Muscle of leg (tissue), 11 donors: ENCODE results near the gene PSENEN. TPM values are rescaled to one million over a fixed set of nuclear protein-coding genes. Genes with fewer than 3 reads are reported as not detected.

ENCODE experiments used
- DNase-seq: peaks from one replicate; pipeline ENCODE4 v3.0.0; 2013
- H3K27ac ChIP-seq: one replicate; pipeline ENCODE4 v1.5.1; 2013; ENCODE audit warnings: mild to moderate bottlenecking, low read length, control low read depth
- H3K27me3 ChIP-seq: one replicate; pipeline ENCODE4 v1.6.1; 2013; ENCODE audit warnings: low read length; ENCODE audit not compliant: control insufficient read depth, insufficient read depth
- H3K36me3 ChIP-seq: one replicate; pipeline ENCODE4 v1.6.1; 2013; ENCODE audit warnings: low read length; ENCODE audit not compliant: control insufficient read depth, insufficient read depth
- H3K4me1 ChIP-seq: one replicate; pipeline ENCODE4 v1.6.1; 2013; ENCODE audit warnings: low read length; ENCODE audit not compliant: control insufficient read depth, insufficient read depth
- H3K4me3 ChIP-seq: one replicate; pipeline ENCODE4 v1.5.1; 2013; ENCODE audit warnings: low read length, control low read depth
- H3K9me3 ChIP-seq: replicated peaks from 2 replicates; pipeline ENCODE4 v1.6.1; 2013; ENCODE audit warnings: low read depth, low read length; ENCODE audit not compliant: control insufficient read depth
- WGBS: methylation state at CpG from one replicate; pipeline ENCODE4 v1.1.5; 2013; ENCODE audit warnings: missing lambda C conversion rate; ENCODE audit not compliant: insufficient coverage; 5-methylcytosine and 5-hydroxymethylcytosine counted together
- polyA plus RNA-seq, 8 donors: library from polyadenylated mRNA; unstranded; fragments of 120-200 nt; gene quantifications; one replicate each; pipeline versions ENCODE4 v1.2.1 to v1.2.3, GENCODE V29; 2013; ENCODE audit warnings: inconsistent platforms in 1 of 8, low replicate concordance in 1 of 8; ENCODE audit not compliant: insufficient read length in 8 of 8, insufficient read depth in 1 of 8
- total RNA-seq: library from RNA; stranded (reverse); fragments of 120-200 nt; gene quantifications from one replicate; pipeline ENCODE4 v1.2.4, GENCODE V29; 2013

The PSENEN gene
- total and polyA plus RNA-seq, 9 donors: 34.1 to 45.1 (median 37.1) TPM

DNA sequence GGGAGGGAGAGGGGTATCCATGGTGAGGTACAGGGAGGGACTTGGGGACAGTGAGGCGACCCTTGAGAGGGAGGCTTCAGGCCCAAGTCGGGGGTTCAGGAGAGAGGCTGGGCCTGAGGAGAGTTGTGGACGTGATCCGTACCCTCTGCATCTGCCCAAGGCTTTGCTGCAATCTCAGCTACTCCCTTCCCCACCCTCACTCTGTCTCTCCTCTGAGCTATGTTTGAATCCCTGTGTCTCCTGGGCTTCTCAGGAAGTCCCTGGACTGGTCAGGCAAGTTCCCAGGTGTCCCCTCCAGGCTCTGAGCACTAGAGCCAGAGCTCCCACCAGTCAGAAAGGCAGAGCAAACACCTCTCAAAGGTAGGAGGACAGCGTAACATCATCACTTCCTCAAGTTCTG, 4.7 kb downstream of the PSENEN start:
- DNase-seq: no peak
- Histone ChIP-seq H3K36me3 (peaks cover 36% of the 10 kb centered on the region), H3K4me3 (no peak overlapping the region), H3K9me3 (no peaks in the 10 kb centered on the region), H3K27me3 (no peaks in the 10 kb centered on the region), H3K4me1 (peaks cover 38% of the 10 kb centered on the region), H3K27ac (no peak overlapping the region)
- 100% methylated on average over 2 of the region's 5 CpGs for WGBS

DNA sequence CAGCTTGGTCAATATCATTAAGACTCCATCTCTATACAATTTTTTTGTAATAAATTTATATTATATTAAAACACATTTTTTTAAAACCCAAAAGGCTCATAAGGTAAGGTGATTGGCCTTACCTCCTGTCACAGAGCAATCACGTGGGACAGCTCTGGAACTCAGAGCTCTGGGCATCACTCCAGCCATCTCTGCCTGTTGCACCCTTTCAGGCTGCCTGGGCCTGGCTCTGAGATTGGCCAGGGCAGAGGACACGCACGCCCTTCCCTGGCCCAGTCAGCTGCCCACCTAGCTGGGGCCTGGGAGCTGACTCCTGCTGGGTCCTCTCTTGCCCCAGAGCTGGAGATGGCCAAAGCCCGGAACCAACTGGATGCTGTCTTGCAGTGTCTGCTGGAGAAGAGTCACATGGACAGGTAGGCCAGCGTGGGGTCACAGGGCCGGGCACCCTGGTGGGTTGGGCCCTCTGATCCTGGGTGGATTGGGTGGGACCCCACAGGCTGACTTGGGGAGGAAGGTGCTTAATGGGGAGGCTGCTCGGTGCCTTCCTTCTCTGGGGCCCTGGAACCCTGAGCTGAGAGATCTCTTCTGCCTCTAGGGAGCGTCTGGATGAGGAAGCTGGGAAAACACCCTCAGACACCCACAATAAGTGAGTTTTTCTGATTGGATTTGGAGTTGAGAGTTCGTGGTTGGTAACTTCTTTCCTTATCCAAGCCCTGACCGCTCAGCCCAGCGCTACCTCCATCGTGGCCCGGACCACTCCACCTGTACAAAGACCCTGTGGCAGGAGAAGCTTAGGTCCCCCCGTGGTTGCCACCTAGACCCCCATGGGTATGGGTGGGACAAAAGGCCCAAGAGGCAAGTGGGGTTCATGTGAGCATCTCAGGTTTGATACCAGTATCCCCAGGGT, 6.6 kb downstream of the PSENEN start:
- H3K27me3 ChIP-seq: no peaks in the 10 kb centered on the region
- peaks cover 36% of the 10 kb centered on the region for H3K36me3 ChIP-seq
- peaks cover 46% of the 10 kb centered on the region for H3K4me1 ChIP-seq
- H3K27ac ChIP-seq: no peak overlapping the region
- no peak overlapping the region for H3K4me3 ChIP-seq
- WGBS: 83% methylated on average over 7 of the region's 14 CpGs
- no peaks in the 10 kb centered on the region for H3K9me3 ChIP-seq
- no peak for DNase-seq

DNA sequence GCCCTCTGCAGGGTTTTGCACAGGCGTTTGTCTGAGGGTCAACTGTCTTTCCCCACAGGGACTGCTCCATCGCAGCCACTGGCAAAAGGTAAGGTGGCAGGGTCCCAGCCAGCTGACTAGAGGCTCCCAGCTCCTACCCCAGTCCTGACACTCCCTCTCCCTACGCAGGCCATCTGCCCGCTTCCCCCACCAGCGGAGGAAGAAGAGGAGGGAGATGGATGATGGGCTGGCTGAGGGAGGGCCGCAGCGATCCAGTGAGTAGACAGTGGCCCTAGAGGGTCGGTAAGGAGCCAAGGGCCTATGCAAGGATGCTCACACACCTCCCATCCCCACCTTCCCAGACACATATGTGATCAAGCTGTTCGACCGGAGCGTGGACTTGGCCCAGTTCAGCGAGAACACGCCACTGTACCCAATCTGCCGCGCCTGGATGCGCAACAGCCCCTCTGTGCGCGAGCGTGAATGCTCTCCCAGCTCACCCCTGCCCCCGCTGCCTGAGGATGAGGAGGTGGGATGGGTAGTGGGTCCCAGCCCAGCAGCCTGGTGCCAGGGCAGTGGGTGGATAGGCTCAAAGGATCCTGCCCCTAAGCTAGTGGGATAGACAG, 7.4 kb downstream of the PSENEN start:
- no peak overlapping the region for H3K27ac ChIP-seq

DNA sequence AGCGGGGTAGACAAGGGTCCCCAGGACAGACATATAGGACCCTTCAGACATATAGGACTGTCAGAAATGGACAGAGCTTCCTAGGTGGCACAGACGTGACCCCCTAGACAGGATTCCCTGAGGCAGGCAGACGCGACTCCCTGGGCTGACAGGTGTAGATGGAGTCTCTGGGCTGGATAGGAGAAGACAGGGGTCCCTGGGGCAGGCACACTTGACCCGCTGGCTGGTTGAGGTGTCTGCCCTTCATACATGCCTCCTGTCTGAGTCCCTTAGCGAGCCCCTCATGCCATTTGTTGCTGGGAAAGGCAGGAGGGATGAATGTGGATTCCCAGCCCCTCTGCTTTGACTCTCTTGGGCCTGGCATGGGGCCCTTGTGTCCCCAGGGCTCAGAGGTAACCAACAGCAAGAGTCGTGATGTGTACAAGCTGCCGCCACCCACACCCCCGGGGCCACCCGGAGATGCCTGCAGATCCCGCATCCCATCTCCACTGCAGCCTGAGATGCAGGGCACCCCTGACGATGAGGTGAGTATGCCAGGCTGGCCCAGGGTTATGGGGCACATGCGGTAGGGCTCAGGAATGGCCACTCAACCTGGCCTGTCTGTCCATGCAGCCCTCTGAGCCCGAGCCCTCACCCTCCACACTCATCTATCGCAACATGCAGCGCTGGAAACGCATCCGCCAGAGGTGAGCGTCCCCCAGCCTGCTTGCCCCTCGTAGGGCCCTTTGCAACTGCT, 8.4 kb downstream of the PSENEN start:
- H3K9me3 ChIP-seq: no peaks in the 10 kb centered on the region
- H3K27me3 ChIP-seq: no peaks in the 10 kb centered on the region
- no peak for DNase-seq
- no peak overlapping the region for H3K4me3 ChIP-seq
- peaks cover 50% of the 10 kb centered on the region for H3K4me1 ChIP-seq
- peak overlapping the region; percentile 99 for H3K27ac ChIP-seq
- 88% methylated on average over 16 of the region's 20 CpGs for WGBS
- peaks cover 36% of the 10 kb centered on the region for H3K36me3 ChIP-seq

More for the DNA sequence above, 7.4 kb downstream of the PSENEN start:
- Histone ChIP-seq H3K27me3 (no peaks in the 10 kb centered on the region), H3K4me3 (no peak overlapping the region), H3K9me3 (no peaks in the 10 kb centered on the region), H3K4me1 (peaks cover 49% of the 10 kb centered on the region), H3K36me3 (peaks cover 36% of the 10 kb centered on the region)
- WGBS: 90% methylated on average over 8 of the region's 20 CpGs
- no peak for DNase-seq

DNA sequence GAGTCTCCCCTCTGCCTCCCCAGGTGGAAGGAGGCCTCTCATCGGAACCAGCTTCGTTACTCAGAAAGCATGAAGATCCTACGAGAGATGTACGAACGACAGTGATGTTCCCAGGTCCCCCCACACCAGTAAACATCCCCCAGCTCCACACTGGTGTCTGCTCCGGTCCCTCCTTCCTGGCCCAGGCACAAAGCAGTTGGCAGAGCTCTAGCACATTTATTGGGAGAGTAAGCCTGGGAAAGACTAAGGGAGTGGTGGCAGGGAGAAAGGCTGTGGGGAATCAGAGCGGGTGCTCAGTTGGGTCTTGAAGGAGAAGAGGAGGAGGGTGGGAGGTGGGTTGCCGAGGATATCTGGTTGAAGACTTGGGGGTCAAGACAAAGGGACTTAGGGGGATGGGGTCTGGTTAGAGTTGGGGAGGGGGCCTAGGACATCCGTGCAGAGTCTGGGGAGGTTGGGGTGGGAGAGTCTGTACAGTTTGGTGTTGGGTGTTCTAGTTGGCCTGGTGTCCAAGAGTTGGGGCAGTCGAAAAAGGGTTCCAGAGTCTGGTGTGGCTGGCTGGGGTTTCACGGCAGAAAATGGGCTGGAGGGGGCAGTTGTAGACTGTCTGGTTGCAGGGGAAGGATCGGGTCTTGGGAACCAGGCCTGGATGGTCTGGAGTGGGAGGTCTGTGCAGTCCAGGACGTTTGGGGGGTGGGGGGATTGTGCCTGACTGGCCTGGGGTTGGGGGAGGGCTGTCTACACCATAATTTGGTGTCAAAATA, 9.1 kb downstream of the PSENEN start:
- Histone ChIP-seq H3K4me1 (peaks cover 50% of the 10 kb centered on the region), H3K4me3 (peak overlapping the region; percentile 99), H3K36me3 (peaks cover 37% of the 10 kb centered on the region), H3K27me3 (no peaks in the 10 kb centered on the region), H3K27ac (peak overlapping the region; percentile 99), H3K9me3 (no peaks in the 10 kb centered on the region)
- WGBS: 62% methylated on average over 7 of the region's 13 CpGs
- DNase-seq: no peak

DNA sequence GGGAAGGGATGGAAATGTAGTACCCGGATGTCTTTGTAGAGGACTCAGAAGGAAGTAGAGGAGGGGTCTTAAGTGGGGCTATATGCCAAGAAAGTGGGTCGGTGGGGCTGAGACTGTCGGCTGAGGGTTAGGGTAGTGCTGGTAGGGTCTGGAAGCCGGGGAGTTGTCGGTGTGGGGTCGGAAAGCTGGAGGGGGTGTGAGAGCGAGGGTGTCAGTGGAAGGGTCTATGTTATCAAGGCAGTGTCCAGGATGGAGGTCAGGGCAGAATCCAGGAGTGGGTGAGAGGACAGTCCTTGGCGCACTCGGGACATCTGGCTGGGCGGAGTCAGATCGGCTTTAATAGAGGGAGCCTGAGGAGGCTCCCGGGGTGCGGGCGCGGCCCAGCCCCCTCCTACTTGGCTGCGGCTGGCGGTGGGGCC, 9.7 kb downstream of the PSENEN start:
- peaks cover 49% of the 10 kb centered on the region for H3K4me1 ChIP-seq
- WGBS: 28% methylated on average over 17 of the region's 17 CpGs
- H3K4me3 ChIP-seq: peak overlapping the region; percentile 99
- H3K27me3 ChIP-seq: no peaks in the 10 kb centered on the region
- no peaks in the 10 kb centered on the region for H3K9me3 ChIP-seq
- peaks cover 39% of the 10 kb centered on the region for H3K36me3 ChIP-seq
- H3K27ac ChIP-seq: peak overlapping the region; percentile 99
- no peak for DNase-seq

DNA sequence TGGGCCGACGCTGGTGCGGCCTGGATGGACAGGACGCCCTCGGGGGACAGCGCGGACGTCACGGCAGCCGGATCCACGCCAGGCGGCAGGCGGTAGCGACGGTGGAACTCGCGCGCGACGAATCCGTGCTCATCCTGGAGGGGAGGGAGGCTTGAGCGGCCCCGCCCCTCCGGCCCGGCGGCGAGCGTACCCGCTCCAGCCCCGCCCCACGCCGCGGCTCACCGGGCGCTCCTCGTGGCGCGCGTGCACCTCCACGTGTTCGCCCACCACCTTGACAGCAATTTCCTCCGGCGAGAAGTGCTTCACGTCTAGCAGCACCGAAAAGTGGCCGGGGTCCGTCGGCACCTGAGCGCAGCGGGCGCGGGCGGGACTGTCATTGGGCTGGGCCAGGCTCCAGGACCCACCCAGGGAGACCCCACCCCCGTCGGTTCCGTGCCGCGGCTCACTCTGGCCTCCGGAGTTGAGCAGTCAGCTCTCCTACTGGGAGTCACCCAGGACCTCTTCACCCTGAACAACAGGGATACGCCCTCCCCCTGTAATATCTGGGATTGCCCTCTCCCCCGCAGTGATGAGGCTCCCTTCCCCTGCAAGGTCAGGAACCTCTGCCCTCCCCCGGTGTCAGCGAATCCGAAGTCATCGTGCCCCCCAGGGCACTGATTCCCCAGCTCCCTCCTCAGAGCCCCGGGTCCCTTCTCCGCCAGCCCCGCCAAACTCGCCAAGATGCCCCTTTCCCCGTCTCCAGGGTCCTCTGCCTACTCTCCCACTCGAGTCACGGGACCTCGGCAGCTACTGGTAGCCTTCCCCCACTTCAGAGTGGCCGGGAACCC, 10.3 kb downstream of the PSENEN start:
- Histone ChIP-seq H3K27ac (peak overlapping the region; percentile 99), H3K4me3 (peak overlapping the region; percentile 99), H3K36me3 (peaks cover 45% of the 10 kb centered on the region), H3K4me1 (peaks cover 49% of the 10 kb centered on the region), H3K27me3 (no peaks in the 10 kb centered on the region), H3K9me3 (no peaks in the 10 kb centered on the region)
- 6% methylated on average over 68 of the region's 74 CpGs for WGBS
- peak; percentile 94 for DNase-seq

DNA sequence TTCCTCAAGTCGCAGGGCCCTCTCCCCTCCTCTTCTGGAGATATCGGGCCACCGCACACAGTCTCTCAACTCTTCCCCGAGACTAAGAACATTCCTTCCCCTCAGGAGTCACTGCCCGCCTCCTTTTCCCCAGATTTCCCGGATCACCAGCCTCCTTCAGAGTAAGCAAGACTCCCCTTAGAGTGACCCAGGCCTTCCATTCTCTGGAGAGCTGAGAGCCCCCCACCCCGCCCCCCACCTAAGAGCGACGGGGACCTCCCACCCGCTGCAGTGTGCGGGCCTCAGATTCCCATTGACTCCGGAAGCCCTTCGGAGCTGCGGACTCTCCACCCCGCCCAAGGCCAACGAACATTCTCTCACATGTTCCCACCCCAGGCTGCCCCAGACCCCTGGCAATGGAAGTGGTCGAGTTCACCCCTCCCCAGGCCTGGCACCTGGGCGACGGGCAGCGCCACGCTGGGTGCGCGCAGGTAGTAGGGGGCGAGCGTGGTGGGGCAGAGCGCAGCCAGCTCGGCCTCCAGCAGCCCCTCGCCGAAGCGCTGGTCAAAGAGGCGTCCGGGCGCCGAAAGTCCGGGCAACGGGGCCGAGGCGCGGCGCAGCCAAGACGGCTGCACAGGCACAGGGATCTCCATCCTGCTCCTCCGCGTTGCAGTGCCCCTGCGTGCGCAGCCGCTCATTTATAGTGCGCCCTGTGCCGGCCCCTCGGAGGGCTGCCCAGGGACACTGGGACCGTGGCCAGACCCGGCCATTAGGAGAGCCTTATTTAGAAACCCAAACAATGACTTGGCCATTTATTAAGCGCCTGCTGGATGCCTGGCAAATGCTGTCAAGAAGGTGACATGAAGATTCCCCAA, 11.2 kb downstream of the PSENEN start, which contains the start of gene HSPB6:
TSS of gene HSPB6 (minus strand) at position 653 of the 854 bp plus-strand sequence. CDS start at position 632, 21 bp downstream.
- H3K4me1 ChIP-seq: peaks cover 49% of the 10 kb centered on the region
- peak within 1 kb of the TSS; percentile 99 for H3K4me3 ChIP-seq
- H3K27ac ChIP-seq: peak within 1 kb of the TSS; percentile 99
- 2% methylated on average over 41 of the region's 52 CpGs for WGBS
- no peaks in the 10 kb centered on the region for H3K9me3 ChIP-seq
- H3K27me3 ChIP-seq: no peaks in the 10 kb centered on the region
- peak; percentile 73 for DNase-seq
- peaks cover 50% of the 10 kb centered on the region for H3K36me3 ChIP-seq
